Activated CD8-positive, alpha-beta memory T cell treated with anti-CD3 and anti-CD28 coated beads for 4 hours (primary cell): ENCODE measurements around the gene MGAT3.
A peak's percentile ranks its signal among the peaks of the same experiment; 100 is the strongest.
"Not testable (repeated sequence)": the region's sequence is repeated elsewhere in the genome, so short reads cannot be mapped to it uniquely, and the experiment has no call there.

ENCODE experiments used
- DNase-seq, 2 donors: peaks; one replicate each; pipeline ENCODE4 v3.0.0-alpha.2; 2020; ENCODE audit warnings: low read depth in 2 of 2

The MGAT3 gene

GRCh38 chr22:39490135-39490798, 33.5 kb downstream of the MGAT3 start:
- peak; percentile 29 to 71 for DNase-seq

DNA sequence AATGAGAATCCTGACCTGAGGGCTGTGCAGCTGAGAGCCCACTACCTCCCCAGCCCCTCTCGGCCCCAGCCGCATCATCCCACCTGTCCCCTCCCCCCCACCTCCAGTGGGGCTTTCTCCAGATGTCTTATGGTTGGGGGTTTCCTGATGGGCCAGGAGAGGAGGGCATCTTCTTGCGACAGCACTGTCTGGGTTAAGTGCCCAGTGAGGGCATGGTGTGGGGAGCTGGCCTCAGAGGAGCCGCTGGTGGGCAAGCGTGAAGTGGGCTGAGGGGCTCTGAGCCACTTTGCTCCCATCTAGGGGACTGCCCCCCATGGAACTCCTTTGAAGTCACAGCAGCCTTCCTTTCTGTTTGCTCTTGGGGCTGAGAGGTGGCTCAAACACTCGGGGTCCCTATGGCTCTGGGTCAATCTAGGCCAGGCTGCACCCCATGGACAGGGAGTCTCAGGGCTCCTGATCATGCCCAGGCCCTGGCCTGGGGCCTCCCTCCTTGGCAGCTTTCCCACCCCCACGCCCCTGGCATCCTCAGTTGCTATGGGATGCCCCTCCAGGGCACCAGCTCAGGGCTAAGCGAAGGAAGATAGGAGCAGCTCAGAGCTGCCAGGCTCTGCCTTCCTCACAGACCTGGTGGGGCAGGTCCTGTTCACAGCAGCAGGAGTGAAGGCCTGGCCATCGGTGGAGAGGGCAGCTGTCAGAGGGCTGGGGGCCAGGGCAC, 34.3 kb downstream of the MGAT3 start:
- DNase-seq, result no peak

DNA sequence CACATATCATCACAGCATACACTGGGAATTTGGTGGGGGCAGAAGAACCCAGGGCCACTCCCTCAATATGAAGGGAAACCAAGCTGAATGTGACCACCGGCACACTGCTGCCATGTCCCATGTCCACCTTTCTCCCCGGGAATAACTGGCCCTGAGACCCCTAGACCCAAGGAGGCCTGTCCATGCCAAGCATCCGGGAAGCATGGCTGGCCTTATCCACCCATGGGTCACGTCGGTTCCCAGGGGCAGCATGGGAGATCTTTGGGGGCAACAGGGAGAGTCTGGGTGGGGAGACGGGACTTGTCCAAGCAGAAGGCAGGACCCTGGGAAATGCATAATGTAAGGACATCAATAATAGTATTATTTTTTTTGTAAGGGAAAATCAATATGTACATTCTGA, 34.9 kb downstream of the MGAT3 start:
- no peak for DNase-seq

- no peak for DNase-seq
Measured at GRCh38 chr22:39492186-39492585, 35.4 kb downstream of the MGAT3 start.

- DNase-seq, result no peak
Measured at GRCh38 chr22:39493759-39494158, 36.9 kb downstream of the MGAT3 start.

DNA sequence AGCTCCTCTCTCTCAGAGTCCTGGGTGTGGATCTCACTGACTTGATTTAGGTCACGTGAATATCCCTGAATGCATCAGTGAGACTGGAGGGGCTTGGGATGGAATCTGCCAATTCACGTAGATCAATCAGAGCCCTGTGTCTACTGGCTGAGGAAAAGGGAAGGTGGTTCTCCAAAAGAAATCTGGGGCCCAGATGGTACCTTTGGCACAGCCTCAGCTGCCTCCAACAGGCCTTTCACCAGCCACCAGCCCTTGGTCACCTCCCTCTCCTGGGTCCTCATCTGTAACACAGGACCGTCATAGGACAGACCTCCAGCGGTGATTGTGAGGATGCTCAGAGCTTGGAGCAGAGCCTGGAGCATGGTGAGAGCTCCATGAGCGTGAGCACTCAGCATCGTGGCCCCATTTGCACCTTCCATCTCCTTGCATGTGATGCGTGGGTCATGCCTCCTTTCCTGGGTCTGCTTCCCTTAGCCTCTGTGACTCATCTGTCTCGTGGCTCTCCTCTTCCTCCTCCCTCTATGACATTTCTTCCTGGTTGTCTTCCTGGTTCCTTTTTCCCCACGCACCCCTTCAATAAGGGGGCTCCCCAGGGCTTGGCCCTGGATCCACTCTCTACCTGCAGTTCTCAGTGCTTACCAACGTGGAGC, 37.8 kb downstream of the MGAT3 start:
- DNase-seq, result no peak

DNA sequence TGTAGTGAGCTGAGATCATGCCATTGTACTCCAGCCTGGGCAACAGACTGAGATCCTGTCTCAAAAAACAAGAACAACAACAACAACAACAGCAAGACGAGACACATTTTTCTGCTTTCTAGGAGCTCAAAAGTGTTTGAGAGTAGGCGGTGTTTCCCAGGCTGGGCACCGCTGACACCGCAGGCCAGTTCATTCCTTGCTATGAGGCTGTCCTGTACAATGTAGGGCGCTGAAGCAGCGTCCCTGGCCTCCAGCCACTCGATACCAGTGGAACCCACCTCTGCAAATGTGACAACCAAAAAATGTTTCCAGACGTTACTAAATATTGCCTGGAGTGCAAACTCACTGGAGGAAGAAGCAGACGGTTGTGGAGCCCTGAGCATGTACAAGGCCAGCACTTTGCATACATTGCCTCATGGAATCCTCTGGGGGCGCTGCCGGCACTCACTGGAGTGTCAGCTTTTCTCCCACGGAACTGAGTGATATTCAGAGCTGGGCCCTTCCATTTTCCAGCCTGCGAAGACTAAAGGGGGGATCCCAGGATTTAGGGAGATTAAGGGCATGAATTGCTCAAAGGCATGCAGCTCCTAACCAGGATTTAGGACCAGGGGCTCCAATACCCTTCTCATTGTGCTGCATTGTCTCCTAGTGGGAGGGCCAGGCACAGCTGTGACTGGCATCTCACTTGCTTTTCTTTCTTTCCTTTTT, 39.5 kb downstream of the MGAT3 start:
- no peak for DNase-seq

DNA sequence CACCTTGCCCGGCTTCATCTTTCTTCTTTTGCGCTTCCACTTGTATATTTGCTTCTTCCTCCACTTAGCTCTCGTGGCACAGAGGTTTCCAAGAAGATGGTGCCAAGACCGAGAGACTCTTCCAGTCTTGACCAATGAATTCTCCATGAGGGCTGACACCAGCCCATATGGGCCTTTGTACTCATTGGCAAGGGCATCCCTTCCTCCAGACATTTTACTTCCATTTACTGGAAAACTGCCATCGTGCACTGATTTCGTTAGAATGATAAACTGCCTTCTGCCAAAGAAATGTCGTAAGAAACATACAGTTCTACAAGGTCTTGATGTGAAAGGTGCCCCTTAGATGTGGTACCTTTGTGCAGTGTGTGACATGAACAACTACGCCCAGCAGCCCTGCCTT, 40.6 kb downstream of the MGAT3 start:
- DNase-seq, result no peak

GRCh38 chr22:39498368-39498767, 41.6 kb downstream of the MGAT3 start:
- no peak for DNase-seq

DNA sequence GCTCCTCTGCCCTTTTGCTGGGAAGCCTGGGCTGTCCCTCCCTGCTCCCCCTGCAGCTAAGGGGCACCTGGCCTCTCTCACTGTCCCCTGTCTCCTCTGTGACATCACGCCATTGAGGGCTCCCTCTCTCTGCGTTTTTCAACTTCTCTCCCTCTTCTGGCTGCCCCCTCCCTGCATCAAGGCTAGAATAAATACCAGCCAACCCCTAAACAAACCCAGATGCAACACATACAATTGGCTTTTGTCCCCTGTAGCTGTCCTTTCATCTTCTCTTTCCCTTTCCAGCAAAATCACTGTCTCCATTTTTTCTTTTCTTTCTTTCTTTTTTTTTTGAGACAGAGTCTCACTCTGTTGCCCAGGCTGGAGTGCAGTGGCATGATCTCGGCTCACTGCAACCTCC, 42.0 kb downstream of the MGAT3 start:
- DNase-seq, result no peak

GRCh38 chr22:39500101-39500500, 43.3 kb downstream of the MGAT3 start:
- DNase-seq, result no peak

DNA sequence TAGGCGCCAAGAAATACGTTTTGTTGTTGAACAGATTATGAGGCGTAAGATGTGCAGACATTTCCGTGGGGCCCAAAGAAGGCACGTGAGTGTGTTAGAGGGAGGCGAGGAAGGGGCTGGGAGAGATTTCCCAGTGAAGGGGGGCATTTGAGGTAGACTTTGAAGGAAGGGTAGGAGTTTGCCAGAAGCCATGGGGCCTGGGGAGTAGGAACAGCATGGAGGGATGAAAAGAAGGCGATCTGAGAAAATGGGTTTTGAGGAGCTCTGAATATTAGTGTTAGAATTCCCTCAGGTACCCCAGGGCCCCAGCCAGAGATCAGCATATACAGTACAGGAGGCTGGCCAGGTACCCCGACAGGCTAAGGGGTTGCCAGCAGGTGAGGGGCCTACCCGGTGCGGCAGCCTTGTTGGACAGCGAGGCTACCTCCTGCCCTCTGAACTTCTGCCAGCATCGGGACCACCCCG, 44.9 kb downstream of the MGAT3 start:
- no peak for DNase-seq

DNA sequence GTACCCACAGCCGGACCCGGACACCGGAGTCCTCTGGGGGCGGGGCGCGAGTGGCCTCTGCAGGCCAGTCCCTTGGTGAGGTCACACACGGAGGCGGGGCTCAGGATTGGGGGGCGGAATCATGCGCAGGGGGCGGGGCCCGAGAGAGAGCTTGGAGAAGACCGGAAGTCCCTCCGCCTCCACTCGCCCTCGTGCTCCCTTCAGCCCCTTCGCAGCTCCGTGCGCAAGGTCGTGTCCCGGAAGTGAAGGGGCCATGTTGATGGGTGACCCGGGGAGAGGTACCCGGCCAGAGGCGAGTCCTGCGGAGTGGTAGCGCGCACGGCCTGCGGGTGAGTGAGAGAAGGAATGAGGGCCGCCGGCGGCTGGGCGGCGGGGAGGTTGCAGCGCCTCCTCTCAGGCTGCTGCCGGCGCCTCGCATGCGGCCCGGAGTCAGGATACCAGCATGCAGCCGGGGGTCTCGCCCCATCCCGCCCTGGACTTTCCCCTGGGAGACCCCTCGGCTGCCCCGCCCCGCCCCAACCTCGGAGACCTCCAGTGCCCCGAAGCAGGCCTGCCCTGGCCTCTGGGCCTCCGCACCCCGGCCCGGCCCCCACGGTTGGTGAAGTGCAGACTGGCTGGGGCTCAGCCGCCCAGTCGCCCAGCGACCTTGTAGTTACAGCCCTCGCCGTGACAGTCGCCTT, 45.4 kb downstream of the MGAT3 start, which contains the start of gene MIEF1:
TSS of gene MIEF1 (plus strand) at position 182 of the 680 bp plus-strand sequence. CDS start 9,005 bp downstream, outside the sequence.
- DNase-seq, result peak; percentile 84

DNA sequence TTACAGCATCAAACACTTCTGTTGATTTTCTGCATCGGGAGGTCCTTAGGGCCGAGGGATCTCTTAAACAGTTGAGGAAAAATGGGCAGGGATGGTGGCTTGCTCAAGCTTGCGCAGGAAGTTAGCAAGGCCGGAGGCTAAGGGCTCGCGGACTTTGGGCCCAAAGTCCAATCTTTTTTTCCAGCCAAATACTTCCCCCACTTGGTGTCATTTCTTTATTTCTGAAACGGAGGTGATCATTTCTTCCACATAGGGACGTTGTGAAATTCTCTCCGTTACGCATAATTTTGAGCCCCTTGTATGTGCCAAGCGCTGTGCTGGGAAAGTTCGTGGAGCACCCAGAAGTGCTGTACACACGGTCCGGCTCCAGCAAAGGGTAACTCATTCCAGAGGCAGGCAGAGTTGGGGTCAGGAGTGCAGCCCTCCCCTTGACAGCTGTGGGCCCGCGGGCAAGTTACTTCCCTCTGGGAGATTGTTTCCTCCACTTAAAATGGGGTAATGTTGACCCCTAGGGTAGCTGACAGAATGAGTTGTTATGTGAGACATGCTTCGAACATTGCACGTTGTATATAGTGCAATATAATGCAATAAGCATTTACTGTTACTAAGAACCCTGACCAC, 46.1 kb downstream of the MGAT3 start:
- DNase-seq, result no peak

DNA sequence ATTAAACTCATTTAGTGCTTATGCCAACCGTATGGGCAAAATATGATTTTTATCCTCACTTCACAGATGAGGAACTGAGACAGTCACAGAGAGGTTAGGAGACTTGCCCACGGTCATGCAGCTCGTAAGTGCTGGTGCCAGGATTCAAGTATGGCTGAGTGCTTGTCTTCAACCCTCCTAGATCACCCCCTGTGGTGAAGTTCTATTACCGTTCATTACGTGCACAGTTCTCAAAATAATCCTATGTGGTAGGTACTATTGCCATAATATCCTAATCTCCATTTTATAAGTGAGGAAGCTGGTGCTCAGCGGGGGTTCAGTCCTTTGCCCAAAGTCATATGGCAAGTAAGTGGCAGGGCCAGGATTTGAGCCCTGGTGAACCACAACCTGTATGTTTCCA, 46.8 kb downstream of the MGAT3 start:
- no peak for DNase-seq

DNA sequence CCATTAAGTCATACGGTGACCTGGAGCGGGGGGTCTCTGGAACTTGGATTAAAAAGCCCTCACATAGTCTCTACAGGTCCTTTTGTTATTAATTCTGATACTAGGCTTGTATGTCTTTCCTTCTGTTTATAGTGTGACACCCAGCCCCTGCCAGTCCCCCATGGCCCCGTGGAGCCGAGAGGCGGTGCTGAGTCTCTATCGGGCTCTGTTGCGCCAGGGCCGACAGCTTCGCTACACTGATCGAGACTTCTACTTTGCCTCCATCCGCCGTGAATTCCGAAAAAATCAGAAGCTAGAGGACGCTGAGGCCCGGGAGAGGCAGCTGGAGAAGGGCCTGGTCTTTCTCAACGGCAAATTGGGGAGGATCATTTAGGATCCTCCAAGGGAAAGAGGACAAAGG, 47.3 kb downstream of the MGAT3 start:
- no peak for DNase-seq

- DNase-seq, result not testable (repeated sequence)
Measured at GRCh38 chr22:39507021-39507420, 50.2 kb downstream of the MGAT3 start.

GRCh38 chr22:39508393-39508792, 51.6 kb downstream of the MGAT3 start:
- no peak for DNase-seq

- no peak for DNase-seq
Measured at GRCh38 chr22:39510529-39511149, 53.8 kb downstream of the MGAT3 start.

DNA sequence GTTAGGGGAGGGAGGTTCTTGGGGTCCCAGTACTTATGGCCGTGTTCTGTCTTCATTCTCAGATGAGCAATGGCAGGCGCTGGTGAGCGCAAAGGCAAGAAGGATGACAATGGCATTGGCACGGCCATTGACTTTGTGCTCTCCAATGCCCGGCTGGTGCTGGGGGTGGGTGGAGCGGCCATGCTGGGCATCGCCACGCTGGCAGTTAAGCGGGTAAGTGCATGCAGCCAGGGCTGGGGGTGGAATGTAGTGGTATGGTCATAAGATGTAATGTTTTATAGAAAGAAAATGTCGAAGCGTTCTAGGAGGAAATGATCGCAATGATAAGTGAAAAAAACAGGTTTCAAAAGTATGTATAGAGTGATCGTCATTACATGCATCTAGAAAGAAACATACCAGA, 54.4 kb downstream of the MGAT3 start:
- DNase-seq, result no peak

GRCh38 chr22:39512026-39512425, 55.2 kb downstream of the MGAT3 start:
- no peak for DNase-seq
